Measurements from ENCODE around the gene ERBB3. TPM values are rescaled to one million over a fixed set of nuclear protein-coding genes. Genes with fewer than 3 reads are reported as not detected.
A peak's percentile ranks its signal among the peaks of the same experiment; 100 is the strongest.

Gene ERBB3
- total RNA-seq, 1 experiment from 2014 or later = 64.3 TPM

GRCh38 chr12:56116267-56117081 is 36.5 kb downstream of the ERBB3 start, which contains the start of gene RPL41 (continued):
- TF ChIP-seq ERG (CRISPR knock-in tag; IDR thresholded peaks at IDR 0.05) (peak; percentile 89; the same call in 1 of the 2 replicates), ZNF396 (CRISPR knock-in tag; IDR thresholded peaks at IDR 0.05; ENCODE audit: borderline replicate concordance) (no peak), MLX (CRISPR knock-in tag; IDR thresholded peaks at IDR 0.05) (no peak), GABPB1 (CRISPR knock-in tag; IDR thresholded peaks at IDR 0.05) (peak; percentile 77), FOXP4 (CRISPR knock-in tag; IDR thresholded peaks at IDR 0.05) (no peak), MAX (CRISPR knock-in tag; IDR thresholded peaks at IDR 0.05) (peak; percentile 87), AFF4 (CRISPR knock-in tag; IDR thresholded peaks at IDR 0.05; ENCODE audit: borderline replicate concordance) (no peak), ATF3 (CRISPR knock-in tag; conservative IDR thresholded peaks at IDR 0.05) (no peak), GTF2I (CRISPR knock-in tag; conservative IDR thresholded peaks at IDR 0.05) (no peak), TEAD4 (CRISPR knock-in tag; IDR thresholded peaks at IDR 0.05) (no peak), SMAD4 (CRISPR knock-in tag; IDR thresholded peaks at IDR 0.05) (no peak), ZNF532 (CRISPR knock-in tag; IDR thresholded peaks at IDR 0.05; ENCODE audit: borderline replicate concordance) (no peak; the same call in 1 of the 2 replicates), E2F1 (CRISPR knock-in tag; IDR thresholded peaks at IDR 0.05) (0 out of 2 replicates have a peak, but pooled peaks have one; percentile 31), FOXK1 (CRISPR knock-in tag; IDR thresholded peaks at IDR 0.05) (no peak; the same call in 1 of the 2 replicates)
